Mesenchymal stem cell (in vitro differentiated cells and primary cell): ENCODE measurements around the gene LTO1.

Experiments
- DNase-seq: peaks from one replicate; pipeline ENCODE4 v3.0.0-alpha.2; 2013
- H2AFZ ChIP-seq: one replicate; pipeline ENCODE4 v1.6.1; 2013; ENCODE audit warnings: low read depth, mild to moderate bottlenecking, control low read depth, inconsistent platforms, low read length, moderate library complexity
- H2AK5ac ChIP-seq: 2 replicates; pipeline ENCODE4 v1.6.1; 2013; ENCODE audit warnings: low read length, moderate library complexity, mild to moderate bottlenecking, inconsistent platforms; ENCODE audit not compliant: severe bottlenecking
- H2BK120ac ChIP-seq: one replicate; pipeline ENCODE4 v1.6.1; 2013; ENCODE audit warnings: low read depth, mild to moderate bottlenecking, inconsistent platforms, low read length, moderate library complexity
- H2BK12ac ChIP-seq, 2 experiments: one replicate each; pipeline ENCODE4 v1.6.1; 2013; ENCODE audit warnings: inconsistent platforms in 2 of 2, low read length in 2 of 2, mild to moderate bottlenecking in 2 of 2, moderate library complexity in 2 of 2, control low read depth in 1 of 2
- H2BK15ac ChIP-seq: one replicate; pipeline ENCODE4 v1.6.1; 2013; ENCODE audit warnings: mild to moderate bottlenecking, low read depth, inconsistent platforms; ENCODE audit not compliant: poor library complexity, severe bottlenecking
- H2BK5ac ChIP-seq: 2 replicates; pipeline ENCODE4 v1.6.1; 2013; ENCODE audit warnings: low read depth, mild to moderate bottlenecking, low read length, control low read depth, inconsistent platforms; ENCODE audit not compliant: poor library complexity, severe bottlenecking
- H3K14ac ChIP-seq, 2 experiments: one replicate each; pipeline ENCODE4 v1.6.1; 2013; ENCODE audit warnings: inconsistent platforms in 2 of 2, low read length in 2 of 2, control low read depth in 1 of 2, mild to moderate bottlenecking in 1 of 2, moderate library complexity in 1 of 2
- H3K18ac ChIP-seq, 2 experiments: one replicate each; pipeline ENCODE4 v1.6.1; 2013; ENCODE audit warnings: inconsistent platforms in 2 of 2, low read length in 2 of 2, control low read depth in 1 of 2, low read depth in 1 of 2, mild to moderate bottlenecking in 1 of 2
- H3K23ac ChIP-seq, 2 experiments: one replicate each; pipeline ENCODE4 v1.6.1; 2013; ENCODE audit warnings: inconsistent platforms in 2 of 2, low read length in 2 of 2, mild to moderate bottlenecking in 2 of 2, moderate library complexity in 2 of 2, control low read depth in 1 of 2
- H3K27ac ChIP-seq: 2 replicates; pipeline ENCODE4 v1.5.1; 2013; ENCODE audit warnings: mild to moderate bottlenecking, moderate library complexity, low read length, control low read depth, inconsistent platforms; ENCODE audit not compliant: poor library complexity, severe bottlenecking
- H3K27me3 ChIP-seq, 2 experiments: 2 replicates each; pipeline versions ENCODE4 v1.6.1 to v1.7.0; 2013; ENCODE audit warnings: low read length in 2 of 2, mild to moderate bottlenecking in 2 of 2, moderate library complexity in 2 of 2, control low read depth in 1 of 2, inconsistent platforms in 1 of 2; ENCODE audit not compliant: control insufficient read depth in 1 of 2, insufficient read depth in 1 of 2
- H3K36me3 ChIP-seq, 2 experiments: 2 replicates each; pipeline versions ENCODE4 v1.6.1 to v1.7.0; 2013; ENCODE audit warnings: low read length in 2 of 2, control low read depth in 1 of 2, inconsistent platforms in 1 of 2, low read depth in 1 of 2, mild to moderate bottlenecking in 1 of 2; ENCODE audit not compliant: insufficient read depth in 2 of 2, control insufficient read depth in 1 of 2
- H3K4ac ChIP-seq, 2 experiments: one replicate each; pipeline ENCODE4 v1.6.1; 2013; ENCODE audit warnings: inconsistent platforms in 2 of 2, low read length in 2 of 2, mild to moderate bottlenecking in 2 of 2, moderate library complexity in 2 of 2, control low read depth in 1 of 2, low read depth in 1 of 2
- H3K4me1 ChIP-seq: 2 replicates; pipeline ENCODE4 v1.6.1; 2013; ENCODE audit warnings: low read depth, low read length, control low read depth; ENCODE audit not compliant: control insufficient read depth, insufficient read depth
- H3K4me2 ChIP-seq: 2 replicates; pipeline ENCODE4 v1.6.1; 2013; ENCODE audit warnings: low read length, mild to moderate bottlenecking, inconsistent platforms; ENCODE audit not compliant: poor library complexity, severe bottlenecking
- H3K4me3 ChIP-seq, 2 experiments: 2 replicates each; pipeline versions ENCODE4 v1.5.1 to v1.7.0; 2013; ENCODE audit warnings: low read length in 2 of 2, mild to moderate bottlenecking in 2 of 2, control low read depth in 1 of 2, low read depth in 1 of 2; ENCODE audit not compliant: insufficient read depth in 1 of 2
- H3K79me1 ChIP-seq: replicated peaks from 2 replicates; pipeline ENCODE4 v1.6.1; 2013; ENCODE audit warnings: mild to moderate bottlenecking, control low read depth, low read length, inconsistent platforms; ENCODE audit not compliant: poor library complexity, severe bottlenecking
- H3K9ac ChIP-seq: 2 replicates; pipeline ENCODE4 v1.7.0; 2013; ENCODE audit warnings: mild to moderate bottlenecking, low read length, moderate library complexity
- H3K9me3 ChIP-seq: 2 replicates; pipeline ENCODE4 v1.7.0; 2013; ENCODE audit warnings: mild to moderate bottlenecking, low read length; ENCODE audit not compliant: control insufficient read depth
- H4K8ac ChIP-seq: one replicate; pipeline ENCODE4 v1.6.1; 2013; ENCODE audit warnings: inconsistent platforms, mild to moderate bottlenecking, low read length, moderate library complexity
- H4K91ac ChIP-seq: one replicate; pipeline ENCODE4 v1.6.1; 2013; ENCODE audit warnings: mild to moderate bottlenecking, low read length, inconsistent platforms
- WGBS: methylation state at CpG from one replicate; pipeline ENCODE4 v1.1.7; 2013; ENCODE audit warnings: mixed read lengths; 5-methylcytosine and 5-hydroxymethylcytosine counted together

Gene LTO1

DNA sequence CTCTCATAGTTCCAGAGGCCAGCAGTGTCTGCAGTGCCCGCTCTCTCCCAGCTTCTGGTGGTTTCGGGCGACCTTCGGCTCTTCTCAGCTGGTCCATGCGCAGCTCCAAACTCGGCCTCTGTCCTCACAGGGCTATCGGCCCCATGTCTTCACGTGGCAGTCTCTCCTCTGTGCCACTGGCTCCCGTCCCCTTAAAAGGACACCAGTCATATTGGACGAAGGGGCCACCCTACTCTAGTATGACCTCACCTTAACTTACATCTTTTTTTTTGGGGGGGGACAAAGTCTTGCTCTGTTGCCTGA, 13.8 kb downstream of the LTO1 start:
- H3K4me1 ChIP-seq, result peaks cover 11% of the 10 kb centered on the region
- no peak overlapping the region for H4K8ac ChIP-seq
- no peak overlapping the region for H2BK5ac ChIP-seq
- DNase-seq, result no peak
- H2BK12ac ChIP-seq, result no peak overlapping the region
- H3K9ac ChIP-seq, result no peak overlapping the region
- H3K23ac ChIP-seq, result no peak overlapping the region
- 77% methylated on average over 10 of the region's 10 CpGs for WGBS
- peaks cover 37% of the 10 kb centered on the region in 2 experiments for H3K36me3 ChIP-seq
- no peak overlapping the region for H3K4me3 ChIP-seq
- H4K91ac ChIP-seq, result no peak overlapping the region
- H3K4ac ChIP-seq, result no peak overlapping the region
- H3K27ac ChIP-seq, result no peak overlapping the region
- no peak overlapping the region for H2AK5ac ChIP-seq
- no peak overlapping the region for H3K18ac ChIP-seq
- H3K14ac ChIP-seq, result no peak overlapping the region
- no peak overlapping the region for H2BK15ac ChIP-seq
- H2BK120ac ChIP-seq, result no peak overlapping the region
- H3K4me2 ChIP-seq, result no peak overlapping the region
- H3K79me1 ChIP-seq, result peaks cover 2% of the 10 kb centered on the region
- no peak overlapping the region for H2AFZ ChIP-seq
- no peaks in the 10 kb centered on the region for H3K27me3 ChIP-seq
- H3K9me3 ChIP-seq, result no peaks in the 10 kb centered on the region

DNA sequence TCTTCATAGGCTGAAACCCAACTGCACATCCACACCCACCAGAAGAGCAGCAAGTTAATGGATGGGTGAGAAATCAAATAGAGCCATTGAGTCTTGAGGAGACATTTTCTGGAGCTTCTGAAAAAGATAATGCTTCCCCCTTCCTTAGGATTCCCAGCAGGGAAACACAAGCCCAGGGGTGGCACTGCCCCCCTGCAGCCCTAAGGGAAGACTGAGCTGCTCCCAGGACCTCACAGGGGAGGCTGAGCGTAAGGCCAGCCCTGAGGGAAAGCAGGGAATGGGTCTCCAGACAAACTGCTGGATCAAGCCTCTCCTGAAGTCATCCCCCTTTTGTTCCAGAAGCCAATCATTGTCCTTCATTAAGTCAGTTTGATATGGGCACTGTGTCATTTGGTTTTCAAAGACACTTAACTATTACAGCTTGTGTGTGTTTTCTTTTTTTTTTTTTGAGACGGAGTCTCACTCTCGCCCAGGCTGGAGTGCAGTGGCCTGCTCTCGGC, 15.1 kb downstream of the LTO1 start:
- no peaks in the 10 kb centered on the region for H3K79me1 ChIP-seq
- no peak overlapping the region for H2BK12ac ChIP-seq
- H3K23ac ChIP-seq, result no peak overlapping the region
- peaks cover 24 to 29% of the 10 kb centered on the region in 2 experiments for H3K36me3 ChIP-seq
- H2BK5ac ChIP-seq, result no peak overlapping the region
- WGBS, result 95% methylated on average over 4 of the region's 4 CpGs
- no peak overlapping the region for H3K4me2 ChIP-seq
- no peak for DNase-seq
- H2BK120ac ChIP-seq, result no peak overlapping the region
- no peak overlapping the region for H3K4ac ChIP-seq
- no peak overlapping the region for H3K4me3 ChIP-seq
- H3K27ac ChIP-seq, result no peak overlapping the region
- no peak overlapping the region for H3K18ac ChIP-seq
- H3K9ac ChIP-seq, result no peak overlapping the region
- H3K4me1 ChIP-seq, result peaks cover 14% of the 10 kb centered on the region
- no peak overlapping the region for H2AFZ ChIP-seq
- H2BK15ac ChIP-seq, result no peak overlapping the region
- no peak overlapping the region for H4K91ac ChIP-seq
- no peak overlapping the region for H3K14ac ChIP-seq
- no peaks in the 10 kb centered on the region for H3K27me3 ChIP-seq
- H3K9me3 ChIP-seq, result no peaks in the 10 kb centered on the region
- H4K8ac ChIP-seq, result no peak overlapping the region
- H2AK5ac ChIP-seq, result no peak overlapping the region

DNA sequence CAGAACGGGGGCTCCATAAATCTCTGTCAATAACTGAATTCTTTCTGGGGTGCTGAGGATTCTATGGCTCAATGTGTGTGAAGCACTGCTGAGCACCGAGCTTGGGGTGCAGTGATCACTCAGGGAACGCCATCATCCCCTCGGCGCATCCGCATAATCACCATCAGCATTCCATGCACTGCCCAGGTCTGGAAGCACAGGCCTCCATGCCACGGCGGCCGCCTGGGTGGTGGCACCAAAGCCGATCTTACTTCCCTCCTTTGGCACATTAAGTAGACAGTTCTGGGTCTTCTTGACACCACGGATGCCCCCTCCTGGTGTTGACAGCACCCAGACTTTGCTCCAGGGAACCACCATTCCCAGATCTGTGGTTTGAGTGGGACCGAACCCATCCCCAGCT, 15.6 kb downstream of the LTO1 start:
- WGBS, result 97% methylated on average over 11 of the region's 12 CpGs
- no peak overlapping the region for H4K8ac ChIP-seq
- peaks cover 17% of the 10 kb centered on the region for H3K4me1 ChIP-seq
- no peak overlapping the region for H3K14ac ChIP-seq
- no peak overlapping the region for H3K4ac ChIP-seq
- no peak overlapping the region for H3K9ac ChIP-seq
- H3K9me3 ChIP-seq, result no peaks in the 10 kb centered on the region
- no peak overlapping the region for H2AFZ ChIP-seq
- no peak for DNase-seq
- H3K36me3 ChIP-seq, result peaks cover 21 to 29% of the 10 kb centered on the region in 2 experiments
- H2BK12ac ChIP-seq, result peak overlapping the region in 1 of 2 experiments; percentile 12
- no peak overlapping the region for H2BK120ac ChIP-seq
- no peak overlapping the region for H3K23ac ChIP-seq
- H3K79me1 ChIP-seq, result no peaks in the 10 kb centered on the region
- no peaks in the 10 kb centered on the region for H3K27me3 ChIP-seq
- no peak overlapping the region for H2BK5ac ChIP-seq
- no peak overlapping the region for H3K27ac ChIP-seq
- H3K4me2 ChIP-seq, result no peak overlapping the region
- H2BK15ac ChIP-seq, result no peak overlapping the region
- no peak overlapping the region for H3K18ac ChIP-seq
- no peak overlapping the region for H4K91ac ChIP-seq
- H2AK5ac ChIP-seq, result no peak overlapping the region
- H3K4me3 ChIP-seq, result no peak overlapping the region

DNA sequence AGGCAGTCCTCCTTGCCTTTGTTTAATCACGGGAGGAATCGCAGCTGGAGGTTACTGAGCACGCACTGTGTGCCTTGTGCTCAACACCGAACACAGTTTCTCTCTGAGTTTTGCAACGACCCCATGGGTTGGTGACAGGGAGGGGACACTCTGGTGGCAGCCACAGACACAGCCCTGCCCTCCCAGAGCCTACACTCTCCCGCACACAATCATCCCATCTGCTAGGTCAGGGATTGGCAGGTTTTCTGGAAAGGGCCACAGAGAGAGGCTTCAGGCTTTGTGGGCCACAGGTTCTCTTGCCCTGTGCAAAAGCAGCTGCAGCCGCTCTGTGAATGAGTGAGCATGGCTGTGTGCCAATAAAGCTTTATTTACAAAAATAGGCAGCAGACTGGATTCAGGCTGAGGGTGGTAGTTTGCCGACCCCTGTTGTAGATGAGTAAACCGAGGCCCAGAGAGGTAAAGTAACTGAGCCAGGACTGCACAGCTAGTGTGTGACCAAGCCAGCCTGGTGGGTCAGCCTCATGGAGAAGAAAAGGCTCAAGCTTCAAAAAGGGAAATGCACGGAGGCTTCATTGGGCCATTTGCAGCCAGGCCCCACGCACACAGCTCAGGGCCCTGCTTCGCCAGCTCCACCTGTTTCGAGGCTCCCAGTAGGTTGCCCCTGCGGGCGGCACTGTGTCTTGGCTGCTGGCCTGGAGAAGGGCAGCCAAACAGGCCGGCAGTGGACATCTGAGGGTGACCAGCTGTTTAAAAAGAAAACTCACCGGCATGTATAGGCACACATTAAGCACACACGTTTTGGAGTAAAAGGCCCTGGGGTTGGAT, 16.3 kb downstream of the LTO1 start:
- peak overlapping the region; percentile 29 for H2AFZ ChIP-seq
- no peaks in the 10 kb centered on the region for H3K79me1 ChIP-seq
- peak overlapping the region; percentile 49 for H4K91ac ChIP-seq
- H3K9ac ChIP-seq, result no peak overlapping the region
- peak overlapping the region in 1 of 2 experiments; percentile 20 for H3K4ac ChIP-seq
- no peak for DNase-seq
- H3K4me3 ChIP-seq, result no peak overlapping the region
- H2BK5ac ChIP-seq, result no peak overlapping the region
- no peaks in the 10 kb centered on the region for H3K27me3 ChIP-seq
- peak overlapping the region; percentile 24 for H2BK120ac ChIP-seq
- peak overlapping the region; percentile 41 for H2BK15ac ChIP-seq
- H3K14ac ChIP-seq, result peak overlapping the region in 1 of 2 experiments; percentile 71
- WGBS, result 82% methylated on average over 17 of the region's 18 CpGs
- no peak overlapping the region for H3K27ac ChIP-seq
- H2BK12ac ChIP-seq, result peak overlapping the region in 1 of 2 experiments; percentile 43
- peak overlapping the region; percentile 45 to 68 for H3K18ac ChIP-seq
- H3K9me3 ChIP-seq, result no peaks in the 10 kb centered on the region
- H3K4me2 ChIP-seq, result no peak overlapping the region
- H2AK5ac ChIP-seq, result no peak overlapping the region
- H3K4me1 ChIP-seq, result peaks cover 19% of the 10 kb centered on the region
- H3K36me3 ChIP-seq, result peaks cover 21 to 29% of the 10 kb centered on the region in 2 experiments
- H4K8ac ChIP-seq, result peak overlapping the region; percentile 70
- no peak overlapping the region for H3K23ac ChIP-seq
